ENCODE data around the gene NDP.

The NDP gene, protein sequence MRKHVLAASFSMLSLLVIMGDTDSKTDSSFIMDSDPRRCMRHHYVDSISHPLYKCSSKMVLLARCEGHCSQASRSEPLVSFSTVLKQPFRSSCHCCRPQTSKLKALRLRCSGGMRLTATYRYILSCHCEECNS

GRCh38 chrX:43973249-43974099 is at the start of gene NDP:
TSS of gene NDP (minus strand) at chrX:43973390. CDS start at chrX:43958645, 14,745 bp downstream.
- H4K20me1 ChIP-seq (ENCODE audit: insufficient read depth, low read length): no peaks in the 10 kb centered on the region
- H3K4me2 ChIP-seq (ENCODE audit: low read length): no peak within 1 kb of the TSS
- H3K27me3 ChIP-seq (ENCODE audit: low read depth, low read length): no peaks in the 10 kb centered on the region
- no peak within 1 kb of the TSS for H3K4me3 ChIP-seq (ENCODE audit: low read length)
- no peak within 1 kb of the TSS for H3K27ac ChIP-seq (ENCODE audit: low read length)
- H3K4me1 ChIP-seq (ENCODE audit: low read length): no peaks in the 10 kb centered on the region
- no peak within 1 kb of the TSS for H2AFZ ChIP-seq (ENCODE audit: low read depth, low read length)
- no peak for TF ChIP-seq CTCF (IDR thresholded peaks at IDR 0.05; ENCODE audit: low read depth, low read length)
- TF ChIP-seq EZH2phosphoT487 (IDR thresholded peaks at IDR 0.05; ENCODE audit: low read depth): no peak
- no peak within 1 kb of the TSS for H3K9ac ChIP-seq (ENCODE audit: low read length)
- no peaks in the 10 kb centered on the region for H3K36me3 ChIP-seq (replicated peaks; ENCODE audit: low read depth, low read length)
- no peaks in the 10 kb centered on the region for H3K79me2 ChIP-seq (ENCODE audit: low read length)
- H3K9me3 ChIP-seq (ENCODE audit: insufficient read depth, low read length): no peaks in the 10 kb centered on the region

DNA sequence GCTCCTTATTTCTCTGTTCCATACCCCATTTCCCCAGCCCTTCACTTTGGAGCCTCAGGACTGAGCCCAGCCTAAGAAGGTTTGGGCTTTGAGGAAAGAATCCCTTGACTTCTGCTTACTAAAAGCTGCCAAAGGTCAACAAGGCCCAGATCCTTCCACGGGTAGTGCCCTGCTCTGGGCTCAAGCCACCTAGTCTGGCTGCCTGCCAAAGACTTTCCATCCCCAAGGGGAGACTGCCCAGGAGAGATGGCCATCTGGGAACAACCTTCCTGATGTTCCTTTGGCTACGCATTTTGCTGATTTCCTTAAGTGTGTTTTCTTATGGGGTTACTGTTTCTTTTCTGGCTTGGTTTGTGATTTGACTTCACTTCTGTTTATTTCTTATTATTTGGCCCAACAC is 49.8 kb upstream of the NDP start:
- no peaks in the 10 kb centered on the region for H3K27me3 ChIP-seq (ENCODE audit: low read depth, low read length)
- no peak overlapping the region for H3K27ac ChIP-seq (ENCODE audit: low read length)
- no peaks in the 10 kb centered on the region for H4K20me1 ChIP-seq (ENCODE audit: insufficient read depth, low read length)
- no peak overlapping the region for H3K4me3 ChIP-seq (ENCODE audit: low read length)
- no peak overlapping the region for H3K9ac ChIP-seq (ENCODE audit: low read length)
- H3K36me3 ChIP-seq (replicated peaks; ENCODE audit: low read depth, low read length): no peaks in the 10 kb centered on the region
- H2AFZ ChIP-seq (ENCODE audit: low read depth, low read length): no peak overlapping the region
- H3K4me2 ChIP-seq (ENCODE audit: low read length): no peak overlapping the region
- H3K79me2 ChIP-seq (ENCODE audit: low read length): no peaks in the 10 kb centered on the region
- H3K9me3 ChIP-seq (ENCODE audit: insufficient read depth, low read length): no peaks in the 10 kb centered on the region
- no peaks in the 10 kb centered on the region for H3K4me1 ChIP-seq (ENCODE audit: low read length)
- TF ChIP-seq EZH2phosphoT487 (IDR thresholded peaks at IDR 0.05; ENCODE audit: low read depth): no peak
- TF ChIP-seq CTCF (IDR thresholded peaks at IDR 0.05; ENCODE audit: low read depth, low read length): no peak

GRCh38 chrX:44020693-44021092 is 47.5 kb upstream of the NDP start:
- no peaks in the 10 kb centered on the region for H4K20me1 ChIP-seq (ENCODE audit: insufficient read depth, low read length)
- no peaks in the 10 kb centered on the region for H3K79me2 ChIP-seq (ENCODE audit: low read length)
- no peak overlapping the region for H3K9ac ChIP-seq (ENCODE audit: low read length)
- no peaks in the 10 kb centered on the region for H3K9me3 ChIP-seq (ENCODE audit: insufficient read depth, low read length)
- TF ChIP-seq CTCF (IDR thresholded peaks at IDR 0.05; ENCODE audit: low read depth, low read length): no peak
- no peak for TF ChIP-seq EZH2phosphoT487 (IDR thresholded peaks at IDR 0.05; ENCODE audit: low read depth)
- no peaks in the 10 kb centered on the region for H3K4me1 ChIP-seq (ENCODE audit: low read length)
- H3K27me3 ChIP-seq (ENCODE audit: low read depth, low read length): no peaks in the 10 kb centered on the region
- no peak overlapping the region for H2AFZ ChIP-seq (ENCODE audit: low read depth, low read length)
- no peak overlapping the region for H3K27ac ChIP-seq (ENCODE audit: low read length)
- H3K36me3 ChIP-seq (replicated peaks; ENCODE audit: low read depth, low read length): no peaks in the 10 kb centered on the region
- no peak overlapping the region for H3K4me3 ChIP-seq (ENCODE audit: low read length)
- no peak overlapping the region for H3K4me2 ChIP-seq (ENCODE audit: low read length)

- Histone ChIP-seq H3K79me2 (ENCODE audit: low read length) (no peaks in the 10 kb centered on the region), H3K4me2 (ENCODE audit: low read length) (no peak overlapping the region), H2AFZ (ENCODE audit: low read depth, low read length) (no peak overlapping the region), H3K4me1 (ENCODE audit: low read length) (no peaks in the 10 kb centered on the region), H3K36me3 (replicated peaks; ENCODE audit: low read depth, low read length) (no peaks in the 10 kb centered on the region), H3K4me3 (ENCODE audit: low read length) (no peak overlapping the region), H4K20me1 (ENCODE audit: insufficient read depth, low read length) (no peaks in the 10 kb centered on the region), H3K27me3 (ENCODE audit: low read depth, low read length) (no peaks in the 10 kb centered on the region), H3K9me3 (ENCODE audit: insufficient read depth, low read length) (no peaks in the 10 kb centered on the region), H3K9ac (ENCODE audit: low read length) (no peak overlapping the region), H3K27ac (ENCODE audit: low read length) (no peak overlapping the region)
- no peak for TF ChIP-seq CTCF (IDR thresholded peaks at IDR 0.05; ENCODE audit: low read depth, low read length)
- no peak for TF ChIP-seq EZH2phosphoT487 (IDR thresholded peaks at IDR 0.05; ENCODE audit: low read depth)
Measured at GRCh38 chrX:44019911-44020310, 46.7 kb upstream of the NDP start.

Measured in OCI-LY3 (cell line).